K562 (cell line): ENCODE measurements around the gene LMTK2. TPM values are rescaled to one million over a fixed set of nuclear protein-coding genes. Genes with fewer than 3 reads are reported as not detected.

ENCODE experiments used
- ATAC-seq: fragments of 200-7000 bp; cut with Tn5 transposase; 3 replicates; pipeline ENCODE4 v1.9.1; 2020; ENCODE audit warnings: moderate library complexity
- BruUV-seq: library from RNA; stranded (reverse); fragments of 400-500 nt; replicated peaks from 2 replicates; lab custom pipeline; 2021; lab: Mats Ljungman, UMichigan
- CTCF ChIA-PET: fragments of 300-600 bp; formaldehyde crosslinking; extraction: SDS; loops from one replicate; lab custom pipeline; 2021; ENCODE audit warnings: low intra/inter-chr PET ratio; lab: Yijun Ruan, JAX
- POLR2A ChIA-PET: fragments of 300-600, 350-650 bp; sonication (Branson Sonifier 250); formaldehyde crosslinking; extraction: SDS; loops from one replicate; lab custom pipeline; 2021; ENCODE audit warnings: antibody characterized with exemption, inconsistent platforms; lab: Yijun Ruan, JAX
- DNase-seq, 4 experiments: peaks; one replicate each; pipeline versions ENCODE4 v3.0.0 to v3.0.0-alpha.2; 2011 to 2018; ENCODE audit warnings: low spot score in 3 of 4, mixed read lengths in 3 of 4; ENCODE audit errors: extremely low read depth in 1 of 4
- FAIRE-seq: peaks from 2 replicates; lab custom pipeline; 2011; peaks lifted over from hg19 to GRCh38; lab: Jason Lieb, UNC
- H2AFZ ChIP-seq: 2 replicates; pipeline ENCODE4 v1.6.0; 2011; ENCODE audit warnings: low read depth, low read length, control low read depth, inconsistent platforms
- H3K27ac ChIP-seq: fragments of 200-600 bp; 3 replicates; pipeline ENCODE4 v1.8.0; 2011; ENCODE audit warnings: low read depth, mild to moderate bottlenecking, control low read depth, inconsistent platforms, low read length, moderate library complexity, mixed read lengths; ENCODE audit errors: extremely low read depth
- H3K27me3 ChIP-seq, 2 experiments: fragments of 300-600 bp in 1 of 2; 2 replicates in 1 of 2; 3 replicates in 1 of 2; pipeline versions ENCODE4 v1.6.0 to v1.8.0; 2011; ENCODE audit warnings: inconsistent platforms in 2 of 2, low read length in 2 of 2, mild to moderate bottlenecking in 1 of 2, mixed read lengths in 1 of 2, moderate library complexity in 1 of 2; ENCODE audit not compliant: control insufficient read depth in 2 of 2, insufficient read depth in 2 of 2
- H3K36me3 ChIP-seq: fragments of 300-600 bp; 3 replicates; pipeline ENCODE4 v1.8.0; 2011; ENCODE audit warnings: mild to moderate bottlenecking, low read length, inconsistent platforms; ENCODE audit not compliant: control insufficient read depth, insufficient read depth
- H3K4me1 ChIP-seq, 2 experiments: fragments of 200-600 bp in 1 of 2; replicated peaks in 1 of 2; 2 replicates in 1 of 2; 3 replicates in 1 of 2; pipeline versions ENCODE4 v1.5.1 to v1.8.0; 2011; ENCODE audit warnings: inconsistent platforms in 2 of 2, low read length in 2 of 2, mild to moderate bottlenecking in 1 of 2, mixed read lengths in 1 of 2, moderate library complexity in 1 of 2; ENCODE audit not compliant: control insufficient read depth in 2 of 2, insufficient read depth in 2 of 2
- H3K4me2 ChIP-seq: 2 replicates; pipeline ENCODE4 v1.6.1; 2011; ENCODE audit warnings: low read length, control low read depth, inconsistent platforms, mixed read lengths; ENCODE audit not compliant: insufficient read depth
- H3K4me3 ChIP-seq: fragments of 200-600 bp; sonication (generic), shearing (Covaris generic); 2 replicates; pipeline ENCODE4 v1.5.1; 2016; ENCODE audit warnings: control low read depth, inconsistent platforms
- H3K79me2 ChIP-seq: fragments of 200-600 bp; 3 replicates; pipeline ENCODE4 v1.8.0; 2011; ENCODE audit warnings: low read length, inconsistent platforms; ENCODE audit not compliant: control insufficient read depth, insufficient read depth
- H3K9ac ChIP-seq, 2 experiments: 2 replicates each; pipeline versions ENCODE4 v1.6.0 to v1.6.1; 2011; ENCODE audit warnings: low read depth in 2 of 2, low read length in 2 of 2, control low read depth in 1 of 2, inconsistent platforms in 1 of 2, mild to moderate bottlenecking in 1 of 2, mixed read lengths in 1 of 2; ENCODE audit not compliant: insufficient read depth in 1 of 2
- H3K9me1 ChIP-seq: one replicate; pipeline ENCODE4 v1.6.0; 2011; ENCODE audit warnings: inconsistent platforms, mild to moderate bottlenecking, low read length, moderate library complexity; ENCODE audit not compliant: control insufficient read depth, insufficient read depth
- H3K9me3 ChIP-seq: replicated peaks from 2 replicates; pipeline ENCODE4 v1.5.1; 2011; ENCODE audit warnings: low read depth, low read length, inconsistent platforms; ENCODE audit not compliant: control insufficient read depth, insufficient read depth
- H4K20me1 ChIP-seq: replicated peaks from 2 replicates; pipeline ENCODE4 v1.6.1; 2011; ENCODE audit warnings: low read length, inconsistent platforms, mixed read lengths; ENCODE audit not compliant: control insufficient read depth, insufficient read depth
- ATF7 ChIP-seq: fragments of 450-650 bp; IDR thresholded peaks from 2 replicates; pipeline ENCODE4 v1.7.1; 2014; ENCODE audit warnings: mild to moderate bottlenecking, moderate library complexity
- BACH1 ChIP-seq: fragments of 200-800 bp; sonication (Bioruptor generic); IDR thresholded peaks from 2 replicates; pipeline ENCODE4 v1.6.1; 2016; ENCODE audit warnings: missing genetic modification characterization, missing compliant biosample characterization
- PYGO2 ChIP-seq: fragments of 450-650 bp; IDR thresholded peaks from 2 replicates; pipeline ENCODE4 v1.6.1; 2016; ENCODE audit warnings: mild to moderate bottlenecking, missing genetic modification characterization, moderate library complexity, missing compliant biosample characterization
- SRF ChIP-seq, 2 experiments: fragments of 250-450, 450-650 bp in 1 of 2; sonication (Bioruptor Pico) in 1 of 2; sonication (generic) in 1 of 2; formaldehyde crosslinking; IDR thresholded peaks; 2 replicates each; pipeline versions ENCODE4 v1.5.0 to v1.5.1; 2020 to 2022; ENCODE audit warnings: mild to moderate bottlenecking in 1 of 2, missing genetic modification reagents in 1 of 2
- STAT5A ChIP-seq: IDR thresholded peaks from 2 replicates; pipeline ENCODE4 v1.6.1; 2012; ENCODE audit warnings: low read length, inconsistent platforms, borderline replicate concordance
- ZBTB34 ChIP-seq: fragments of 250-450 bp; sonication (Bioruptor Pico); IDR thresholded peaks from 2 replicates; pipeline ENCODE4 v1.8.0; 2021; ENCODE audit warnings: mild to moderate bottlenecking, moderate library complexity
- ZNF174 ChIP-seq: fragments of 250-450 bp; sonication (Bioruptor Pico); IDR thresholded peaks from 2 replicates; pipeline ENCODE4 v1.4.0; 2020; ENCODE audit warnings: mild to moderate bottlenecking
- ZNF408 ChIP-seq: fragments of 250-450 bp; sonication (Bioruptor Pico); IDR thresholded peaks from 2 replicates; pipeline ENCODE4 v1.4.0; 2020; ENCODE audit warnings: low read depth, mild to moderate bottlenecking, moderate library complexity
- ZNF592 ChIP-seq: fragments of 450-650 bp; IDR thresholded peaks from 2 replicates; pipeline ENCODE4 v1.6.1; 2017; ENCODE audit warnings: antibody characterized with exemption, mild to moderate bottlenecking
- ZNF717 ChIP-seq: fragments of 250-450 bp; sonication (Bioruptor Pico); IDR thresholded peaks from 2 replicates; pipeline ENCODE4 v1.5.0; 2021
- ZZZ3 ChIP-seq: fragments of 450-650 bp; IDR thresholded peaks from 2 replicates; pipeline ENCODE4 v1.6.1; 2016; ENCODE audit warnings: antibody characterized with exemption, mild to moderate bottlenecking, moderate library complexity
- whole genome bisulfite sequencing: fragments of 100-300 bp; shearing (Covaris generic); methylation state at CpG from one replicate; pipeline ENCODE4 v1.1.6; 2016; ENCODE audit warnings: low coverage, mixed read lengths; ENCODE audit not compliant: insufficient coverage; ENCODE audit errors: missing lambda C conversion rate; 5-methylcytosine and 5-hydroxymethylcytosine counted together
- in situ Hi-C: fragments of 300-500 bp; cut with MboI; formaldehyde crosslinking; loops from 4 replicates; pipeline ENCODE4 v1.15.0; 2018; ENCODE audit warnings: inconsistent platforms, mixed read lengths
- intact Hi-C: fragments of 100-400 bp; cut with micrococcal nuclease; formaldehyde crosslinking; loops from 2 replicates; pipeline ENCODE4 v1.14.2; 2022
- polyA plus RNA-seq, 8 experiments: library from polyadenylated mRNA; depleted of rRNA in 4 of 8; stranded (reverse) in 5 of 8; unstranded in 3 of 8; fragments of >200 nt; fragmentation: Nextera tagmentation in 2 of 8; fragmentation: Illumina TruSeq in 1 of 8; extraction: Ambion mirVana in 2 of 8; extraction: Trizol in 1 of 8; gene quantifications; 2 replicates each; pipeline versions ENCODE4 v1.2.1 to v1.2.3, GENCODE V29; 2011 to 2014; ENCODE audit warnings: inconsistent platforms in 1 of 8, missing spikeins in 1 of 8
- total RNA-seq, 7 experiments: library from RNA; depleted of rRNA in 6 of 7; stranded (reverse); fragments of >200 nt in 6 of 7; fragmentation: Illumina TruSeq in 2 of 7; extraction: Trizol in 2 of 7; gene quantifications; 2 replicates each; pipeline versions ENCODE4 v1.2.1 to v1.2.3, GENCODE V29; 2011 to 2021; ENCODE audit warnings: low replicate concordance in 1 of 7
- TF ChIP-seq, protein P1 (sequence below), 2 experiments: fragments of 450-650 bp; IDR thresholded peaks; 2 replicates each; pipeline ENCODE4 v1.6.1; 2018; ENCODE audit warnings: mild to moderate bottlenecking in 2 of 2, low read depth in 1 of 2; ENCODE audit not compliant: partially characterized antibody in 2 of 2

Gene LMTK2
- total and polyA plus RNA-seq, 9 of the 15 experiments (the other 6 are each of a cell fraction or from before 2014, with no cell fraction given): 0.78 to 16.4 (median 6.3) TPM

- Histone ChIP-seq H3K36me3 (peaks cover 4% of the 10 kb centered on the region; the same call in 1 of the 3 replicates), H3K9me3 (no peaks in the 10 kb centered on the region), H3K4me1 (peaks cover 10 to 29% of the 10 kb centered on the region in 2 experiments; a peak in 4 of 5 replicates), H3K79me2 (peaks cover 21% of the 10 kb centered on the region), H4K20me1 (no peaks in the 10 kb centered on the region), H3K4me2 (no peak overlapping the region), H2AFZ (no peak overlapping the region), H3K4me3 (no peak overlapping the region), H3K27me3 (no peaks in the 10 kb centered on the region), H3K27ac (peak overlapping the region; percentile 33; the same call in 1 of the 3 replicates), H3K9ac (no peak overlapping the region), H3K9me1 (no peaks in the 10 kb centered on the region)
- intact Hi-C loops: no loop called here
- FAIRE-seq (no peak), ATAC-seq (no peak), DNase-seq (peak in 1 of 4 experiments; percentile 64)
- TSS peak; percentile 16 for BruUV-seq
- in situ Hi-C loops: no loop called here
- ChIA-PET CTCF (no interaction called here), POLR2A (interaction anchor here (1.1 kb wide), 1 partner anchor 19 kb away, joined by 3 read pairs; no protein-coding TSS in a partner anchor)
- 32% methylated on average over 7 of the region's 11 CpGs for WGBS
- TF ChIP-seq PYGO2 (tag) (0 out of 2 replicates have a peak, but pooled peaks have one; percentile 26), BACH1 (tag) (peak; percentile 50; the same call in 1 of the 2 replicates), ZNF717 (no peak), ZNF592 (peak; percentile 70; the same call in 1 of the 2 replicates), SRF (CRISPR knock-in tag; IDR thresholded peaks at IDR 0.05) (peak; percentile 79 to 98), ZNF174 (CRISPR knock-in tag) (no peak), ZNF408 (no peak), ATF7 (no peak), ZZZ3 (no peak), ZBTB34 (CRISPR knock-in tag) (no peak), STAT5A (peak; percentile 90)
- TF ChIP-seq, protein P1, sequence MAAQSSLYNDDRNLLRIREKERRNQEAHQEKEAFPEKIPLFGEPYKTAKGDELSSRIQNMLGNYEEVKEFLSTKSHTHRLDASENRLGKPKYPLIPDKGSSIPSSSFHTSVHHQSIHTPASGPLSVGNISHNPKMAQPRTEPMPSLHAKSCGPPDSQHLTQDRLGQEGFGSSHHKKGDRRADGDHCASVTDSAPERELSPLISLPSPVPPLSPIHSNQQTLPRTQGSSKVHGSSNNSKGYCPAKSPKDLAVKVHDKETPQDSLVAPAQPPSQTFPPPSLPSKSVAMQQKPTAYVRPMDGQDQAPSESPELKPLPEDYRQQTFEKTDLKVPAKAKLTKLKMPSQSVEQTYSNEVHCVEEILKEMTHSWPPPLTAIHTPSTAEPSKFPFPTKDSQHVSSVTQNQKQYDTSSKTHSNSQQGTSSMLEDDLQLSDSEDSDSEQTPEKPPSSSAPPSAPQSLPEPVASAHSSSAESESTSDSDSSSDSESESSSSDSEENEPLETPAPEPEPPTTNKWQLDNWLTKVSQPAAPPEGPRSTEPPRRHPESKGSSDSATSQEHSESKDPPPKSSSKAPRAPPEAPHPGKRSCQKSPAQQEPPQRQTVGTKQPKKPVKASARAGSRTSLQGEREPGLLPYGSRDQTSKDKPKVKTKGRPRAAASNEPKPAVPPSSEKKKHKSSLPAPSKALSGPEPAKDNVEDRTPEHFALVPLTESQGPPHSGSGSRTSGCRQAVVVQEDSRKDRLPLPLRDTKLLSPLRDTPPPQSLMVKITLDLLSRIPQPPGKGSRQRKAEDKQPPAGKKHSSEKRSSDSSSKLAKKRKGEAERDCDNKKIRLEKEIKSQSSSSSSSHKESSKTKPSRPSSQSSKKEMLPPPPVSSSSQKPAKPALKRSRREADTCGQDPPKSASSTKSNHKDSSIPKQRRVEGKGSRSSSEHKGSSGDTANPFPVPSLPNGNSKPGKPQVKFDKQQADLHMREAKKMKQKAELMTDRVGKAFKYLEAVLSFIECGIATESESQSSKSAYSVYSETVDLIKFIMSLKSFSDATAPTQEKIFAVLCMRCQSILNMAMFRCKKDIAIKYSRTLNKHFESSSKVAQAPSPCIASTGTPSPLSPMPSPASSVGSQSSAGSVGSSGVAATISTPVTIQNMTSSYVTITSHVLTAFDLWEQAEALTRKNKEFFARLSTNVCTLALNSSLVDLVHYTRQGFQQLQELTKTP (IDR thresholded peaks at IDR 0.05; ENCODE audit: low read depth in 1 of 2, partially characterized antibody in 2 of 2): no peak
These were observed 148.4 kb downstream of the LMTK2 start for GRCh38 chr7:98254951-98255610.
